HepG2 (cell line): Measurements from ENCODE around the gene CCNT2. TPM values are rescaled to one million over a fixed set of nuclear protein-coding genes. Genes with fewer than 3 reads are reported as not detected.

ENCODE experiments used
- AHR ChIP-seq: IDR thresholded peaks from 2 replicates; pipeline ENCODE4 v1.6.1; 2018; ENCODE audit warnings: missing genetic modification reagents, missing compliant biosample characterization
- CBX1 ChIP-seq: IDR thresholded peaks from one replicate; pipeline ENCODE4 v1.6.1; 2016; ENCODE audit warnings: antibody characterized with exemption, low read depth
- EED ChIP-seq: sonication (generic); formaldehyde crosslinking; IDR thresholded peaks from 2 replicates; pipeline ENCODE4 v1.5.0; 2020; ENCODE audit warnings: mild to moderate bottlenecking, missing genetic modification reagents
- KAT2B ChIP-seq: fragments of 150-350 bp; IDR thresholded peaks from 2 replicates; pipeline ENCODE4 v1.6.1; 2014; ENCODE audit warnings: low read depth, low read length, borderline replicate concordance
- MTF2 ChIP-seq: sonication (generic); formaldehyde crosslinking; IDR thresholded peaks from 2 replicates; pipeline ENCODE4 v1.5.0; 2020; ENCODE audit warnings: missing genetic modification reagents, borderline replicate concordance
- NFE2L2 ChIP-seq: fragments of 150-350 bp; IDR thresholded peaks from 2 replicates; pipeline ENCODE4 v1.6.1; 2014; ENCODE audit warnings: low read length
- NFIB ChIP-seq: sonication (generic); formaldehyde crosslinking; IDR thresholded peaks from 2 replicates; pipeline ENCODE4 v1.9.0; 2021; ENCODE audit warnings: missing genetic modification reagents, mild to moderate bottlenecking, borderline replicate concordance
- NFYC ChIP-seq: IDR thresholded peaks from 2 replicates; pipeline ENCODE4 v1.6.1; 2016; ENCODE audit warnings: missing genetic modification reagents, missing compliant biosample characterization
- PRPF4 ChIP-seq: fragments of 200-400 bp; formaldehyde crosslinking; IDR thresholded peaks from 2 replicates; pipeline ENCODE4 v1.6.1; 2016; ENCODE audit warnings: low read length, low read depth; ENCODE audit not compliant: poor library complexity, severe bottlenecking
- PTBP1 ChIP-seq: fragments of 200-400 bp; formaldehyde crosslinking; IDR thresholded peaks from 2 replicates; pipeline ENCODE4 v1.6.1; 2018; ENCODE audit warnings: low read length, low read depth; ENCODE audit not compliant: poor library complexity, severe bottlenecking
- RFX3 ChIP-seq: IDR thresholded peaks from 2 replicates; pipeline ENCODE4 v1.6.1; 2016; ENCODE audit warnings: missing biosample characterization, missing genetic modification reagents
- RXRB ChIP-seq: IDR thresholded peaks from 2 replicates; pipeline ENCODE4 v1.6.1; 2016; ENCODE audit warnings: borderline replicate concordance, missing genetic modification reagents, missing compliant biosample characterization
- SNAI1 ChIP-seq: sonication (generic); formaldehyde crosslinking; IDR thresholded peaks from 2 replicates; pipeline ENCODE4 v1.5.0; 2020; ENCODE audit warnings: mild to moderate bottlenecking, missing genetic modification reagents, borderline replicate concordance
- TEAD2 ChIP-seq: sonication (generic); formaldehyde crosslinking; IDR thresholded peaks from 2 replicates; pipeline ENCODE4 v1.9.0; 2021; ENCODE audit warnings: missing genetic modification reagents
- TRIM22 ChIP-seq: fragments of 450-650 bp; IDR thresholded peaks from 2 replicates; pipeline ENCODE4 v1.6.1; 2017
- ZMYM4 ChIP-seq: sonication (generic); formaldehyde crosslinking; IDR thresholded peaks from 2 replicates; pipeline ENCODE4 v1.8.1; 2023; ENCODE audit warnings: mild to moderate bottlenecking, missing genetic modification reagents
- ZNF331 ChIP-seq: sonication (generic); formaldehyde crosslinking; IDR thresholded peaks from 2 replicates; pipeline ENCODE4 v1.4.0; 2020; ENCODE audit warnings: missing genetic modification reagents
- ZNF446 ChIP-seq: sonication (generic); formaldehyde crosslinking; IDR thresholded peaks from 2 replicates; pipeline ENCODE4 v1.5.0; 2020; ENCODE audit warnings: mild to moderate bottlenecking, missing genetic modification reagents
- ZNF510 ChIP-seq: sonication (generic); formaldehyde crosslinking; IDR thresholded peaks from 2 replicates; pipeline ENCODE4 v1.4.0; 2020; ENCODE audit warnings: low read depth, mild to moderate bottlenecking, missing genetic modification reagents
- ZNF564 ChIP-seq: sonication (generic); formaldehyde crosslinking; IDR thresholded peaks from 2 replicates; pipeline ENCODE4 v1.8.1; 2023; ENCODE audit warnings: mild to moderate bottlenecking, missing genetic modification reagents
- ZNF567 ChIP-seq: sonication (generic); formaldehyde crosslinking; IDR thresholded peaks from 2 replicates; pipeline ENCODE4 v1.8.1; 2023; ENCODE audit warnings: mild to moderate bottlenecking, missing genetic modification reagents, borderline replicate concordance
- ZNF687 ChIP-seq: sonication (generic); formaldehyde crosslinking; IDR thresholded peaks from 2 replicates; pipeline ENCODE4 v1.5.1; 2020; ENCODE audit warnings: mild to moderate bottlenecking, missing genetic modification reagents, moderate library complexity
- ZNF704 ChIP-seq: sonication (generic); formaldehyde crosslinking; IDR thresholded peaks from 2 replicates; pipeline ENCODE4 v1.8.1; 2023; ENCODE audit warnings: mild to moderate bottlenecking, inconsistent platforms, moderate library complexity, missing genetic modification reagents, borderline replicate concordance
- ZNF724P ChIP-seq: sonication (generic); formaldehyde crosslinking; IDR thresholded peaks from 2 replicates; pipeline ENCODE4 v1.8.0; 2022; ENCODE audit warnings: missing genetic modification reagents, borderline replicate concordance
- ZNF75D ChIP-seq: sonication (generic); formaldehyde crosslinking; IDR thresholded peaks from 2 replicates; pipeline ENCODE4 v1.8.1; 2023; ENCODE audit warnings: missing genetic modification reagents, mild to moderate bottlenecking, borderline replicate concordance
- ZNF773 ChIP-seq: sonication (generic); formaldehyde crosslinking; IDR thresholded peaks from 2 replicates; pipeline ENCODE4 v1.4.0; 2020; ENCODE audit warnings: missing genetic modification reagents, borderline replicate concordance
- ZSCAN25 ChIP-seq: sonication (generic); formaldehyde crosslinking; IDR thresholded peaks from 2 replicates; pipeline ENCODE4 v1.8.0; 2022; ENCODE audit warnings: mild to moderate bottlenecking, missing genetic modification reagents
- polyA plus RNA-seq, 8 experiments: library from polyadenylated mRNA; depleted of rRNA in 3 of 8; stranded (reverse) in 7 of 8; unstranded in 1 of 8; fragments of >200 nt; fragmentation: Illumina TruSeq in 4 of 8; extraction: Trizol in 4 of 8; gene quantifications; 2 replicates each; pipeline versions ENCODE4 v1.2.1 to v1.2.3, GENCODE V29; 2011 to 2016; ENCODE audit warnings: low read depth in 4 of 8, missing spikeins in 1 of 8, mixed read lengths in 1 of 8; ENCODE audit not compliant: insufficient read depth in 1 of 8
- total RNA-seq, 5 experiments: library from RNA; depleted of rRNA; stranded (reverse); fragments of >200 nt; fragmentation: Illumina TruSeq; extraction: Trizol; gene quantifications; 2 replicates each; pipeline ENCODE4 v1.2.3, GENCODE V29; 2016; ENCODE audit warnings: low read depth in 1 of 5

CCNT2 gene
- total and polyA plus RNA-seq, 2 of the 13 experiments (the other 11 are each of a cell fraction or from before 2014, with no cell fraction given), result 22.1 to 34.4 TPM

- TF ChIP-seq TRIM22, result no peak
- no peak for TF ChIP-seq PTBP1
- no peak for TF ChIP-seq ZNF446 (CRISPR knock-in tag)
- no peak for TF ChIP-seq NFIB (CRISPR knock-in tag)
- no peak for TF ChIP-seq CBX1
- 0 out of 2 replicates have a peak, but pooled peaks have one; percentile 24 for TF ChIP-seq RXRB (CRISPR knock-in tag)
- no peak for TF ChIP-seq ZNF724P (CRISPR knock-in tag)
- TF ChIP-seq KAT2B, result no peak
- TF ChIP-seq RFX3 (CRISPR knock-in tag), result no peak
- TF ChIP-seq ZSCAN25 (CRISPR knock-in tag), result no peak
- no peak for TF ChIP-seq ZNF564 (CRISPR knock-in tag)
- TF ChIP-seq ZNF75D (CRISPR knock-in tag), result no peak
- TF ChIP-seq ZNF773 (CRISPR knock-in tag), result no peak
- TF ChIP-seq ZNF687 (CRISPR knock-in tag), result 0 out of 2 replicates have a peak, but pooled peaks have one; percentile 35
- no peak for TF ChIP-seq ZNF510 (CRISPR knock-in tag)
- no peak for TF ChIP-seq NFYC (CRISPR knock-in tag)
- 0 out of 2 replicates have a peak, but pooled peaks have one; percentile 13 for TF ChIP-seq MTF2 (CRISPR knock-in tag)
- 0 out of 2 replicates have a peak, but pooled peaks have one; percentile 12 for TF ChIP-seq ZNF331 (CRISPR knock-in tag)
- TF ChIP-seq ZMYM4 (CRISPR knock-in tag), result no peak
- TF ChIP-seq EED (CRISPR knock-in tag), result no peak
- TF ChIP-seq AHR, result 0 out of 2 replicates have a peak, but pooled peaks have one; percentile 19
- no peak for TF ChIP-seq ZNF704 (CRISPR knock-in tag)
- no peak for TF ChIP-seq ZNF567 (CRISPR knock-in tag)
- TF ChIP-seq SNAI1, result no peak
- TF ChIP-seq NFE2L2, result no peak
- no peak for TF ChIP-seq TEAD2
- TF ChIP-seq PRPF4, result no peak
Measured at GRCh38 chr2:134917360-134917865, 1.2 kb upstream of the CCNT2 start (continued).
